Neural progenitor cell (in vitro differentiated cells): ENCODE measurements around the gene CAMK1D.

Experiments used
- EZH2phosphoT487 ChIP-seq: fragments of 200-600 bp; sonication (generic); IDR thresholded peaks from 2 replicates; pipeline ENCODE4 v1.6.1; 2017; ENCODE audit warnings: antibody characterized with exemption
- TF ChIP-seq, protein P1 (sequence below): fragments of 200-600 bp; sonication (generic); IDR thresholded peaks from 2 replicates; pipeline ENCODE4 v1.5.1; 2017; ENCODE audit warnings: antibody characterized with exemption, mild to moderate bottlenecking

GRCh38 chr10:12740813-12741212 is 391.5 kb downstream of the CAMK1D start:
- TF ChIP-seq, protein P1, sequence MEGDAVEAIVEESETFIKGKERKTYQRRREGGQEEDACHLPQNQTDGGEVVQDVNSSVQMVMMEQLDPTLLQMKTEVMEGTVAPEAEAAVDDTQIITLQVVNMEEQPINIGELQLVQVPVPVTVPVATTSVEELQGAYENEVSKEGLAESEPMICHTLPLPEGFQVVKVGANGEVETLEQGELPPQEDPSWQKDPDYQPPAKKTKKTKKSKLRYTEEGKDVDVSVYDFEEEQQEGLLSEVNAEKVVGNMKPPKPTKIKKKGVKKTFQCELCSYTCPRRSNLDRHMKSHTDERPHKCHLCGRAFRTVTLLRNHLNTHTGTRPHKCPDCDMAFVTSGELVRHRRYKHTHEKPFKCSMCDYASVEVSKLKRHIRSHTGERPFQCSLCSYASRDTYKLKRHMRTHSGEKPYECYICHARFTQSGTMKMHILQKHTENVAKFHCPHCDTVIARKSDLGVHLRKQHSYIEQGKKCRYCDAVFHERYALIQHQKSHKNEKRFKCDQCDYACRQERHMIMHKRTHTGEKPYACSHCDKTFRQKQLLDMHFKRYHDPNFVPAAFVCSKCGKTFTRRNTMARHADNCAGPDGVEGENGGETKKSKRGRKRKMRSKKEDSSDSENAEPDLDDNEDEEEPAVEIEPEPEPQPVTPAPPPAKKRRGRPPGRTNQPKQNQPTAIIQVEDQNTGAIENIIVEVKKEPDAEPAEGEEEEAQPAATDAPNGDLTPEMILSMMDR, result no peak
- no peak for TF ChIP-seq EZH2phosphoT487
